Measurements from ENCODE around the gene SYT3. TPM values are rescaled to one million over a fixed set of nuclear protein-coding genes. Genes with fewer than 3 reads are reported as not detected.

SYT3 gene
- total and polyA plus RNA-seq, 2 experiments from 2014 or later = 10.0 to 25.5 TPM

GRCh38 chr19:50626011-50626410 lies 13.7 kb downstream of the SYT3 start:
- no peak overlapping the region for H3K27ac Mint-ChIP-seq
- peaks cover 85% of the 10 kb centered on the region for H3K9me3 Mint-ChIP-seq
- H3K27me3 ChIP-seq (ENCODE audit: insufficient read depth) = no peaks in the 10 kb centered on the region
- no peaks in the 10 kb centered on the region for H3K36me3 ChIP-seq (ENCODE audit: insufficient read depth)
- H3K79me2 ChIP-seq (replicated peaks; ENCODE audit: insufficient read depth) = no peaks in the 10 kb centered on the region
- no peak overlapping the region for H3K4me3 ChIP-seq
- ATAC-seq = no peak
- H3K27ac ChIP-seq (ENCODE audit: low read depth) = no peak overlapping the region
- no peaks in the 10 kb centered on the region for H3K4me1 Mint-ChIP-seq
- peaks cover 40% of the 10 kb centered on the region for H3K36me3 Mint-ChIP-seq (ENCODE audit: low read depth)
- no peaks in the 10 kb centered on the region for H3K9me2 ChIP-seq (ENCODE audit: insufficient read depth)
- TF ChIP-seq, protein P1, sequence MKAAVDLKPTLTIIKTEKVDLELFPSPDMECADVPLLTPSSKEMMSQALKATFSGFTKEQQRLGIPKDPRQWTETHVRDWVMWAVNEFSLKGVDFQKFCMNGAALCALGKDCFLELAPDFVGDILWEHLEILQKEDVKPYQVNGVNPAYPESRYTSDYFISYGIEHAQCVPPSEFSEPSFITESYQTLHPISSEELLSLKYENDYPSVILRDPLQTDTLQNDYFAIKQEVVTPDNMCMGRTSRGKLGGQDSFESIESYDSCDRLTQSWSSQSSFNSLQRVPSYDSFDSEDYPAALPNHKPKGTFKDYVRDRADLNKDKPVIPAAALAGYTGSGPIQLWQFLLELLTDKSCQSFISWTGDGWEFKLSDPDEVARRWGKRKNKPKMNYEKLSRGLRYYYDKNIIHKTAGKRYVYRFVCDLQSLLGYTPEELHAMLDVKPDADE (IDR thresholded peaks at IDR 0.05) = no peak
- no peak for TF ChIP-seq POLR2AphosphoS5 (IDR thresholded peaks at IDR 0.05; ENCODE audit: low read depth)
- no peak for TF ChIP-seq NANOG (IDR thresholded peaks at IDR 0.05; ENCODE audit: borderline replicate concordance)
- no peak for TF ChIP-seq STAT1 (IDR thresholded peaks at IDR 0.05; ENCODE audit: unreplicated experiment)
- TF ChIP-seq JUNB (IDR thresholded peaks at IDR 0.05; ENCODE audit: unreplicated experiment) = no peak
- TF ChIP-seq, protein P2, sequence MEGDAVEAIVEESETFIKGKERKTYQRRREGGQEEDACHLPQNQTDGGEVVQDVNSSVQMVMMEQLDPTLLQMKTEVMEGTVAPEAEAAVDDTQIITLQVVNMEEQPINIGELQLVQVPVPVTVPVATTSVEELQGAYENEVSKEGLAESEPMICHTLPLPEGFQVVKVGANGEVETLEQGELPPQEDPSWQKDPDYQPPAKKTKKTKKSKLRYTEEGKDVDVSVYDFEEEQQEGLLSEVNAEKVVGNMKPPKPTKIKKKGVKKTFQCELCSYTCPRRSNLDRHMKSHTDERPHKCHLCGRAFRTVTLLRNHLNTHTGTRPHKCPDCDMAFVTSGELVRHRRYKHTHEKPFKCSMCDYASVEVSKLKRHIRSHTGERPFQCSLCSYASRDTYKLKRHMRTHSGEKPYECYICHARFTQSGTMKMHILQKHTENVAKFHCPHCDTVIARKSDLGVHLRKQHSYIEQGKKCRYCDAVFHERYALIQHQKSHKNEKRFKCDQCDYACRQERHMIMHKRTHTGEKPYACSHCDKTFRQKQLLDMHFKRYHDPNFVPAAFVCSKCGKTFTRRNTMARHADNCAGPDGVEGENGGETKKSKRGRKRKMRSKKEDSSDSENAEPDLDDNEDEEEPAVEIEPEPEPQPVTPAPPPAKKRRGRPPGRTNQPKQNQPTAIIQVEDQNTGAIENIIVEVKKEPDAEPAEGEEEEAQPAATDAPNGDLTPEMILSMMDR (conservative IDR thresholded peaks at IDR 0.05; ENCODE audit: low read depth in 2 of 2) = no peak
- TF ChIP-seq REST (IDR thresholded peaks at IDR 0.05; ENCODE audit: unreplicated experiment) = no peak
- no peak for TF ChIP-seq ZNF462 (CRISPR knock-in tag; IDR thresholded peaks at IDR 0.05)
- no peak for TF ChIP-seq ZNF331 (CRISPR knock-in tag; IDR thresholded peaks at IDR 0.05; ENCODE audit: low read depth)
- no peak for TF ChIP-seq ZNF114 (CRISPR knock-in tag; IDR thresholded peaks at IDR 0.05)
- TF ChIP-seq EZH2 (IDR thresholded peaks at IDR 0.05; ENCODE audit: low read depth, unreplicated experiment) = no peak
- TF ChIP-seq EZH2phosphoT487 (IDR thresholded peaks at IDR 0.05; ENCODE audit: unreplicated experiment) = no peak
- no peak for TF ChIP-seq CREB1 (CRISPR knock-in tag; IDR thresholded peaks at IDR 0.05; ENCODE audit: low read depth)
- no peak overlapping the region for H3K4me2 ChIP-seq
- peaks cover 15% of the 10 kb centered on the region for H3K27me3 Mint-ChIP-seq (ENCODE audit: insufficient read depth, low read depth, poor library complexity)
- no peaks in the 10 kb centered on the region for H4K20me1 ChIP-seq (replicated peaks; ENCODE audit: insufficient read depth)
- no peak for DNase-seq (ENCODE audit: low spot score)
- no peak overlapping the region for H3K4me3 Mint-ChIP-seq
- no peaks in the 10 kb centered on the region for H3K4me1 ChIP-seq (ENCODE audit: insufficient read depth)
- H3F3A ChIP-seq (replicated peaks; ENCODE audit: low read depth) = no peaks in the 10 kb centered on the region
- no peak overlapping the region for H2AFZ ChIP-seq

Data from GM23338 (cell line).